ENCODE data around the gene WDR59. TPM values are rescaled to one million over a fixed set of nuclear protein-coding genes. Genes with fewer than 3 reads are reported as not detected.

WDR59 gene
- total RNA-seq, 2 donors from 2014 or later, result 46.5 to 48.3 TPM

- no peak overlapping the region for H3K4me3 ChIP-seq
- TF ChIP-seq, protein P1, sequence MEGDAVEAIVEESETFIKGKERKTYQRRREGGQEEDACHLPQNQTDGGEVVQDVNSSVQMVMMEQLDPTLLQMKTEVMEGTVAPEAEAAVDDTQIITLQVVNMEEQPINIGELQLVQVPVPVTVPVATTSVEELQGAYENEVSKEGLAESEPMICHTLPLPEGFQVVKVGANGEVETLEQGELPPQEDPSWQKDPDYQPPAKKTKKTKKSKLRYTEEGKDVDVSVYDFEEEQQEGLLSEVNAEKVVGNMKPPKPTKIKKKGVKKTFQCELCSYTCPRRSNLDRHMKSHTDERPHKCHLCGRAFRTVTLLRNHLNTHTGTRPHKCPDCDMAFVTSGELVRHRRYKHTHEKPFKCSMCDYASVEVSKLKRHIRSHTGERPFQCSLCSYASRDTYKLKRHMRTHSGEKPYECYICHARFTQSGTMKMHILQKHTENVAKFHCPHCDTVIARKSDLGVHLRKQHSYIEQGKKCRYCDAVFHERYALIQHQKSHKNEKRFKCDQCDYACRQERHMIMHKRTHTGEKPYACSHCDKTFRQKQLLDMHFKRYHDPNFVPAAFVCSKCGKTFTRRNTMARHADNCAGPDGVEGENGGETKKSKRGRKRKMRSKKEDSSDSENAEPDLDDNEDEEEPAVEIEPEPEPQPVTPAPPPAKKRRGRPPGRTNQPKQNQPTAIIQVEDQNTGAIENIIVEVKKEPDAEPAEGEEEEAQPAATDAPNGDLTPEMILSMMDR (IDR thresholded peaks at IDR 0.05), result no peak
- DNase-seq, result no peak
- no peaks in the 10 kb centered on the region for H3K27me3 ChIP-seq
- H3K27ac ChIP-seq, result no peak overlapping the region
- no peaks in the 10 kb centered on the region for H3K9me3 ChIP-seq
- no peaks in the 10 kb centered on the region for H3K4me1 ChIP-seq
- intact Hi-C loops (cut with DNase I), result no loop called here
- H3K36me3 ChIP-seq, result no peaks in the 10 kb centered on the region
- H3K9ac ChIP-seq (ENCODE audit: low read depth in 2 of 2, low read length in 2 of 2), result no peak overlapping the region
Observed at GRCh38 chr16:74982256-74982655, 2.7 kb downstream of the WDR59 start.

DNA sequence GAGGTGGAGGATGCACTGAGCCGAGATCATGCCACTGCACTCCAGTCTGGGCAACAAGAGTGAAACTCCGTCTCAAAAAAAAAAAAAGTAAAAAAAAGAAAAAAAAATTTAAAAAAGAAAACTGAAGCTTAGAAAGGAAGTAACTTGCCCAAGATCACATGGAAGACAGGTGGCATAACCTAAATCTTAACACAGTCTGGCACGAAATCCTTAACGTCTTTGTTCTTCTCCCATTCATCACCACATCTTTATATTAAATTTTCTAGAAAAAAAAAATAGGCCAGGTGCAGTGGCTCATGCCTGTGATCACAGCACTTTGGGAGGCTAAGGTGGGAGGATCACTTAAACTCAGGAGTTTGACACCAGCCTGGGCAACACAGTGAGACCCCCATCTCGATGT, 9.3 kb downstream of the WDR59 start:
- H3K36me3 ChIP-seq, result no peaks in the 10 kb centered on the region
- no peak overlapping the region for H3K27ac ChIP-seq
- H3K9me3 ChIP-seq, result no peaks in the 10 kb centered on the region
- H3K4me1 ChIP-seq, result no peaks in the 10 kb centered on the region
- H3K27me3 ChIP-seq, result no peaks in the 10 kb centered on the region
- TF ChIP-seq, protein P1 (IDR thresholded peaks at IDR 0.05), result no peak
- intact Hi-C loops (cut with DNase I), result no loop called here
- H3K9ac ChIP-seq (ENCODE audit: low read depth in 2 of 2, low read length in 2 of 2), result no peak overlapping the region
- no peak for DNase-seq
- no peak overlapping the region for H3K4me3 ChIP-seq

DNA sequence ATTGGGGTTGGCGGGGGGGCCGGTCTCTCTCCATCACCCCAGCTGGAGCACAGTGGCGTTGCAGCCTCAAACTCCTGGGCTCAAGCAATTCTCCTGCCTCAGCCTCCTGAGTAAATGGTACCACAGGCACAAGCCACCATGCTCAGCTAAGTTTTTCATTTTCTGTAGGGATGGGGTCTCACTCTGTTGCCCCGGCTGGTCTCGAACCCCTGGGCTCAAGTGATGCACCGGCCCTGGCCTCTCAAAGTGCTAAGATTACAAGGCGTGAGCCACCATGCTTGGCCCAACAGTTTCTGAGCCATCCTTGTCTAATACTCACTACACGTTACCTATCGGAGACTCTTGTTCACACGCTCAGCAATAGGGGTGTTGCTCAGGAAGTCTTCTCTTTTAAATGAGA, 11.6 kb downstream of the WDR59 start:
- DNase-seq, result no peak
- no peak overlapping the region for H3K4me3 ChIP-seq
- H3K36me3 ChIP-seq, result no peaks in the 10 kb centered on the region
- no peak overlapping the region for H3K27ac ChIP-seq
- TF ChIP-seq, protein P1 (IDR thresholded peaks at IDR 0.05), result no peak
- no peaks in the 10 kb centered on the region for H3K4me1 ChIP-seq
- intact Hi-C loops (cut with DNase I), result no loop called here
- no peaks in the 10 kb centered on the region for H3K27me3 ChIP-seq
- H3K9me3 ChIP-seq, result no peaks in the 10 kb centered on the region
- H3K9ac ChIP-seq (ENCODE audit: low read depth in 2 of 2, low read length in 2 of 2), result no peak overlapping the region

DNA sequence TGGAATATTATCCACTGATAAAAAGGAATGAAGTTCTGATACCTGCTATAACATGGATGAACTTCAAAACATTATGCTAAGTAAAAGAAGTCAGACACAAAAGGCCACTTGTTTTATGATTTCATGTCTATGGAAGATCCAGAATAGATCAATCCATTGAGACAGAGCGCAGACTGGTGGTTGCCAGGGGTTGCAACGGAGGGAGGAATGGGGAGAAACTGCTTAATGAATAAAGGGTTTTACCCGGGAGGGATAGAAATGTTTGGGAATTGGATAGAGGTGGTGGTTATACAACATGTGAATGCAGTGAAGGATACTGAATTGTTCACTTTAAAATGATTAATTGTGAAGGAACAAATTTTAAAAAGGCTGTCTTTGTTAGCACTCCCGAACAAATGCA, 30.2 kb downstream of the WDR59 start:
- no peaks in the 10 kb centered on the region for H3K36me3 ChIP-seq
- no peak overlapping the region for H3K4me3 ChIP-seq
- H3K4me1 ChIP-seq, result no peaks in the 10 kb centered on the region
- no peak overlapping the region for H3K9ac ChIP-seq (ENCODE audit: low read depth in 2 of 2, low read length in 2 of 2)
- intact Hi-C loops (cut with DNase I), result no loop called here
- no peaks in the 10 kb centered on the region for H3K9me3 ChIP-seq
- DNase-seq, result no peak
- no peak overlapping the region for H3K27ac ChIP-seq
- no peaks in the 10 kb centered on the region for H3K27me3 ChIP-seq
- TF ChIP-seq, protein P1 (IDR thresholded peaks at IDR 0.05), result no peak

DNA sequence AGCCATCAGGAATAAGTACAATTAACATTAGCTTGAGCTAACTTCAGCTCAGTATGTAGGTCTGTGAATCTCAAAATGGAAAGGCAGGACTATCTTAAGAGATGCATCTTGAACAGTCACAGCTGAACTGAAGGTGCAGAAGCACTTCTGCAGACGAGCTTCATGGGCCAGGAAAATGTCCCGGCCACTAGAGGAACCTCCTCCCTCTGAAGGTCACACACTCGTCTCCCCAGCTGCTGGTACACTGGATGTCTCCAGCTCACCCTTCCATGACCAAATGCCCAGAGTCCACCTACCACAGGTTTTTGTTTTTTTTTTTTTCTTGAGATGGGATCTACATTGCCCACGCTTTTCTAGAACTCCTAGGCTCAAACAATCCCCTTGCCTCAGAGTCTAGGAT, 33.2 kb downstream of the WDR59 start:
- TF ChIP-seq, protein P1 (IDR thresholded peaks at IDR 0.05), result no peak
- intact Hi-C loops (cut with DNase I), result no loop called here
- Histone ChIP-seq H3K27me3 (no peaks in the 10 kb centered on the region), H3K4me3 (no peak overlapping the region), H3K4me1 (no peaks in the 10 kb centered on the region), H3K9ac (ENCODE audit: low read depth in 2 of 2, low read length in 2 of 2) (no peak overlapping the region), H3K9me3 (no peaks in the 10 kb centered on the region), H3K27ac (no peak overlapping the region), H3K36me3 (no peaks in the 10 kb centered on the region)
- no peak for DNase-seq

GRCh38 chr16:74951206-74951605, 33.7 kb downstream of the WDR59 start:
- Histone ChIP-seq H3K27me3 (no peaks in the 10 kb centered on the region), H3K4me1 (no peaks in the 10 kb centered on the region), H3K9me3 (no peaks in the 10 kb centered on the region), H3K4me3 (no peak overlapping the region), H3K36me3 (no peaks in the 10 kb centered on the region), H3K9ac (ENCODE audit: low read depth in 2 of 2, low read length in 2 of 2) (no peak overlapping the region), H3K27ac (no peak overlapping the region)
- intact Hi-C loops (cut with DNase I), result no loop called here
- no peak for DNase-seq
- TF ChIP-seq, protein P1 (IDR thresholded peaks at IDR 0.05), result no peak
